ENCODE data around the gene TBC1D3B.

DNA sequence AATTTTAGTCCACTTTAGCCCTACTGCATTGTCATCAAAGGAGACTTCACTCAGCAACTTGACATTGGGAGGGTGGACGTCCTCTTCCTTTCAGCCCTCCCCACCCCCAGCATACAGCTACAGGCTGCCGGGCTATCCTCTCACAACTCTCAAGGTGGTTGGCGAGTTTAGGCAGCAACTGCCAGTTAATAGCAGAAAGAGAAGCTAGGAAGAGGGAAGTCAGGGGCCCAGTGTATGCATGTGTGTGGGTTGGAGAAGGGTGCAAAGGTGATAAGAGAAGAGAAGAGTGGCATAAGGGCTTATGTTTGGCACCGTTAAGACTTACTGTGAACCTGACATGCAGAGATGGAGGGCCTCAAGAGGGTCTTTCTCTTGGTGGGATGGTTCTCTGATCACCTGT is 41.0 kb downstream of the TBC1D3B start:
- TF ChIP-seq, protein P1, sequence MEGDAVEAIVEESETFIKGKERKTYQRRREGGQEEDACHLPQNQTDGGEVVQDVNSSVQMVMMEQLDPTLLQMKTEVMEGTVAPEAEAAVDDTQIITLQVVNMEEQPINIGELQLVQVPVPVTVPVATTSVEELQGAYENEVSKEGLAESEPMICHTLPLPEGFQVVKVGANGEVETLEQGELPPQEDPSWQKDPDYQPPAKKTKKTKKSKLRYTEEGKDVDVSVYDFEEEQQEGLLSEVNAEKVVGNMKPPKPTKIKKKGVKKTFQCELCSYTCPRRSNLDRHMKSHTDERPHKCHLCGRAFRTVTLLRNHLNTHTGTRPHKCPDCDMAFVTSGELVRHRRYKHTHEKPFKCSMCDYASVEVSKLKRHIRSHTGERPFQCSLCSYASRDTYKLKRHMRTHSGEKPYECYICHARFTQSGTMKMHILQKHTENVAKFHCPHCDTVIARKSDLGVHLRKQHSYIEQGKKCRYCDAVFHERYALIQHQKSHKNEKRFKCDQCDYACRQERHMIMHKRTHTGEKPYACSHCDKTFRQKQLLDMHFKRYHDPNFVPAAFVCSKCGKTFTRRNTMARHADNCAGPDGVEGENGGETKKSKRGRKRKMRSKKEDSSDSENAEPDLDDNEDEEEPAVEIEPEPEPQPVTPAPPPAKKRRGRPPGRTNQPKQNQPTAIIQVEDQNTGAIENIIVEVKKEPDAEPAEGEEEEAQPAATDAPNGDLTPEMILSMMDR (IDR thresholded peaks at IDR 0.05; ENCODE audit: low read depth, low read length) = no peak
- TF ChIP-seq EZH2phosphoT487 (IDR thresholded peaks at IDR 0.05; ENCODE audit: low read depth) = no peak
